ENCODE data around the gene FABP7. TPM values are rescaled to one million over a fixed set of nuclear protein-coding genes. Genes with fewer than 3 reads are reported as not detected.

Gene FABP7
- total RNA-seq, 1 donor from 2014 or later: 256 TPM

GRCh38 chr6:122753000-122753687, 26.4 kb upstream of the FABP7 start:
- H3K9me3 Mint-ChIP-seq: peaks cover 24% of the 10 kb centered on the region
- peaks cover 41% of the 10 kb centered on the region for H3K4me1 Mint-ChIP-seq
- H3K4me3 Mint-ChIP-seq: peak overlapping the region; percentile 20
- peaks cover 15% of the 10 kb centered on the region for H3K36me3 Mint-ChIP-seq (ENCODE audit: low read depth)
- no peaks in the 10 kb centered on the region for H3K27me3 Mint-ChIP-seq (ENCODE audit: low read depth)
- no peak for DNase-seq (ENCODE audit: low read depth, low spot score)
- no peak for TF ChIP-seq CTCF (conservative IDR thresholded peaks at IDR 0.05)
- peak overlapping the region; percentile 81 for H3K27ac Mint-ChIP-seq (ENCODE audit: unreplicated experiment)

GRCh38 chr6:122753688-122754056, 25.8 kb upstream of the FABP7 start:
- Mint-ChIP-seq H3K27me3 (ENCODE audit: low read depth) (no peaks in the 10 kb centered on the region), H3K4me1 (peaks cover 41% of the 10 kb centered on the region), H3K27ac (ENCODE audit: unreplicated experiment) (peak overlapping the region; percentile 81), H3K4me3 (no peak overlapping the region), H3K9me3 (peaks cover 24% of the 10 kb centered on the region), H3K36me3 (ENCODE audit: low read depth) (peaks cover 15% of the 10 kb centered on the region)
- no peak for DNase-seq (ENCODE audit: low read depth, low spot score)
- TF ChIP-seq CTCF (conservative IDR thresholded peaks at IDR 0.05): no peak

GRCh38 chr6:122754191-122754731, 25.3 kb upstream of the FABP7 start:
- Mint-ChIP-seq H3K36me3 (ENCODE audit: low read depth) (peaks cover 13% of the 10 kb centered on the region), H3K4me1 (peaks cover 41% of the 10 kb centered on the region), H3K27ac (ENCODE audit: unreplicated experiment) (peak overlapping the region; percentile 66), H3K9me3 (peaks cover 23% of the 10 kb centered on the region), H3K4me3 (peak overlapping the region; percentile 24), H3K27me3 (ENCODE audit: low read depth) (no peaks in the 10 kb centered on the region)
- TF ChIP-seq CTCF (conservative IDR thresholded peaks at IDR 0.05): no peak
- no peak for DNase-seq (ENCODE audit: low read depth, low spot score)

- no peak for DNase-seq (ENCODE audit: low read depth, low spot score)
- no peak overlapping the region for H3K27ac Mint-ChIP-seq (ENCODE audit: unreplicated experiment)
- H3K27me3 Mint-ChIP-seq (ENCODE audit: low read depth): no peaks in the 10 kb centered on the region
- peaks cover 10% of the 10 kb centered on the region for H3K36me3 Mint-ChIP-seq (ENCODE audit: low read depth)
- peaks cover 36% of the 10 kb centered on the region for H3K4me1 Mint-ChIP-seq
- no peak overlapping the region for H3K4me3 Mint-ChIP-seq
- TF ChIP-seq CTCF (conservative IDR thresholded peaks at IDR 0.05): no peak
- H3K9me3 Mint-ChIP-seq: peaks cover 17% of the 10 kb centered on the region
Observed at GRCh38 chr6:122755901-122756300, 23.6 kb upstream of the FABP7 start.

- Mint-ChIP-seq H3K27me3 (ENCODE audit: low read depth) (no peaks in the 10 kb centered on the region), H3K4me3 (no peak overlapping the region), H3K27ac (ENCODE audit: unreplicated experiment) (no peak overlapping the region), H3K36me3 (ENCODE audit: low read depth) (peaks cover 10% of the 10 kb centered on the region), H3K4me1 (peaks cover 18% of the 10 kb centered on the region), H3K9me3 (peaks cover 17% of the 10 kb centered on the region)
- DNase-seq (ENCODE audit: low read depth, low spot score): no peak
- no peak for TF ChIP-seq CTCF (conservative IDR thresholded peaks at IDR 0.05)
Observed at GRCh38 chr6:122758927-122759334, 20.6 kb upstream of the FABP7 start.

Measured in neural crest cell (in vitro differentiated cells).